ENCODE results near the gene PPP6R1. TPM values are rescaled to one million over a fixed set of nuclear protein-coding genes. Genes with fewer than 3 reads are reported as not detected.

The PPP6R1 gene
- total RNA-seq, 2 experiments from 2014 or later = 172 to 182 TPM

- ChIA-PET CTCF (no interaction called here), POLR2A (no interaction called here)
- no peak for TF ChIP-seq CTCF (IDR thresholded peaks at IDR 0.05)
- DNase-seq (no peak), ATAC-seq (ENCODE audit: poor library complexity) (no peak)
- Mint-ChIP-seq H3K4me3 (no peak overlapping the region), H3K36me3 (ENCODE audit: low read depth) (no peaks in the 10 kb centered on the region), H3K27ac (no peak overlapping the region), H3K9me3 (no peaks in the 10 kb centered on the region), H3K27me3 (peaks cover 11% of the 10 kb centered on the region), H3K4me1 (ENCODE audit: low read depth) (no peaks in the 10 kb centered on the region)
- intact Hi-C loops (cut with DNase I, micrococcal nuclease) = no loop called here
- Histone ChIP-seq H3K27ac (ENCODE audit: low read depth in 1 of 2, low read length in 2 of 2) (no peak overlapping the region), H3K4me3 (ENCODE audit: low read length) (no peak overlapping the region), H3K9me3 (ENCODE audit: control insufficient read depth in 1 of 2, insufficient read depth in 1 of 2, low read length in 2 of 2) (no peaks in the 10 kb centered on the region), H3K27me3 (ENCODE audit: control insufficient read depth in 1 of 2, insufficient read depth in 2 of 2, low read length in 2 of 2) (peaks cover 4 to 7% of the 10 kb centered on the region in 2 experiments), H3K4me1 (ENCODE audit: insufficient read depth, low read length) (no peaks in the 10 kb centered on the region), H3K36me3 (ENCODE audit: insufficient read depth, low read length) (no peaks in the 10 kb centered on the region)
These were observed 69.4 kb downstream of the PPP6R1 start for GRCh38 chr19:55189403-55189835.

- intact Hi-C loops (cut with DNase I, micrococcal nuclease) = no loop called here
- DNase-seq = no peak
- Mint-ChIP-seq H3K27me3 (peaks cover 14% of the 10 kb centered on the region), H3K36me3 (ENCODE audit: low read depth) (no peaks in the 10 kb centered on the region), H3K27ac (no peak overlapping the region), H3K4me3 (no peak overlapping the region), H3K4me1 (ENCODE audit: low read depth) (no peaks in the 10 kb centered on the region), H3K9me3 (no peaks in the 10 kb centered on the region)
- no peak for TF ChIP-seq CTCF (IDR thresholded peaks at IDR 0.05)
- H3K9me3 ChIP-seq (ENCODE audit: control insufficient read depth in 1 of 2, insufficient read depth in 1 of 2, low read length in 2 of 2) = no peaks in the 10 kb centered on the region
- no peak overlapping the region for H3K27ac ChIP-seq (ENCODE audit: low read depth in 1 of 2, low read length in 2 of 2)
- ChIA-PET CTCF (no interaction called here), POLR2A (no interaction called here)
- no peak overlapping the region for H3K4me3 ChIP-seq (ENCODE audit: low read length)
- H3K27me3 ChIP-seq (ENCODE audit: control insufficient read depth in 1 of 2, insufficient read depth in 2 of 2, low read length in 2 of 2) = peaks cover 4 to 5% of the 10 kb centered on the region in 2 experiments
- ATAC-seq (ENCODE audit: poor library complexity) = no peak
- H3K4me1 ChIP-seq (ENCODE audit: insufficient read depth, low read length) = no peaks in the 10 kb centered on the region
- H3K36me3 ChIP-seq (ENCODE audit: insufficient read depth, low read length) = no peaks in the 10 kb centered on the region
These were observed 70.2 kb downstream of the PPP6R1 start for GRCh38 chr19:55188625-55189024.

- DNase-seq (no peak), ATAC-seq (ENCODE audit: poor library complexity) (no peak)
- H3K4me1 ChIP-seq (ENCODE audit: insufficient read depth, low read length) = no peaks in the 10 kb centered on the region
- ChIA-PET CTCF (no interaction called here), POLR2A (no interaction called here)
- Mint-ChIP-seq H3K27ac (no peak overlapping the region), H3K4me1 (ENCODE audit: low read depth) (no peaks in the 10 kb centered on the region), H3K9me3 (no peaks in the 10 kb centered on the region), H3K36me3 (ENCODE audit: low read depth) (no peaks in the 10 kb centered on the region), H3K27me3 (peaks cover 31% of the 10 kb centered on the region), H3K4me3 (no peak overlapping the region)
- no peak overlapping the region for H3K4me3 ChIP-seq (ENCODE audit: low read length)
- TF ChIP-seq CTCF (IDR thresholded peaks at IDR 0.05) = no peak
- intact Hi-C loops (cut with DNase I, micrococcal nuclease) = no loop called here
- peaks cover 21 to 22% of the 10 kb centered on the region in 2 experiments for H3K27me3 ChIP-seq (ENCODE audit: control insufficient read depth in 1 of 2, insufficient read depth in 2 of 2, low read length in 2 of 2)
- H3K27ac ChIP-seq (ENCODE audit: low read depth in 1 of 2, low read length in 2 of 2) = no peak overlapping the region
- no peaks in the 10 kb centered on the region for H3K36me3 ChIP-seq (ENCODE audit: insufficient read depth, low read length)
- peaks cover 0 to 10% of the 10 kb centered on the region in 2 experiments for H3K9me3 ChIP-seq (ENCODE audit: control insufficient read depth in 1 of 2, insufficient read depth in 1 of 2, low read length in 2 of 2)
These were observed 72.7 kb downstream of the PPP6R1 start for GRCh38 chr19:55186080-55186479.

All from CD4-positive, alpha-beta T cell (primary cell).